IPS-20b (cell line): Measurements from ENCODE around the gene CDKAL1.

ENCODE experiments used
- H3K27ac ChIP-seq: one replicate; pipeline ENCODE4 v1.5.1; 2013; ENCODE audit warnings: low read length
- H3K27me3 ChIP-seq: 2 replicates; pipeline ENCODE4 v1.6.1; 2013; ENCODE audit warnings: mild to moderate bottlenecking, low read length, inconsistent platforms; ENCODE audit not compliant: insufficient read depth
- H3K36me3 ChIP-seq: 2 replicates; pipeline ENCODE4 v1.6.1; 2013; ENCODE audit warnings: low read depth, mild to moderate bottlenecking, inconsistent platforms, low read length, moderate library complexity; ENCODE audit not compliant: insufficient read depth
- H3K4me1 ChIP-seq: 2 replicates; pipeline ENCODE4 v1.6.1; 2013; ENCODE audit warnings: mild to moderate bottlenecking, control low read depth, inconsistent platforms, low read length, moderate library complexity; ENCODE audit not compliant: insufficient read depth
- H3K4me3 ChIP-seq: 2 replicates; pipeline ENCODE4 v1.5.1; 2013; ENCODE audit warnings: mild to moderate bottlenecking, low read length, inconsistent platforms
- H3K9ac ChIP-seq: 2 replicates; pipeline ENCODE4 v1.6.1; 2013; ENCODE audit warnings: low read depth, mild to moderate bottlenecking, inconsistent platforms, low read length, moderate library complexity
- H3K9me3 ChIP-seq: 2 replicates; pipeline ENCODE4 v1.6.1; 2013; ENCODE audit warnings: mild to moderate bottlenecking, low read depth, low read length, inconsistent platforms; ENCODE audit not compliant: insufficient read depth

The CDKAL1 gene

GRCh38 chr6:20924911-20925543, 390.8 kb downstream of the CDKAL1 start:
- no peak overlapping the region for H3K4me3 ChIP-seq
- H3K27me3 ChIP-seq, result no peaks in the 10 kb centered on the region
- H3K4me1 ChIP-seq, result no peaks in the 10 kb centered on the region
- H3K9me3 ChIP-seq, result no peaks in the 10 kb centered on the region
- H3K9ac ChIP-seq, result no peak overlapping the region
- H3K27ac ChIP-seq, result no peak overlapping the region
- H3K36me3 ChIP-seq, result no peaks in the 10 kb centered on the region

DNA sequence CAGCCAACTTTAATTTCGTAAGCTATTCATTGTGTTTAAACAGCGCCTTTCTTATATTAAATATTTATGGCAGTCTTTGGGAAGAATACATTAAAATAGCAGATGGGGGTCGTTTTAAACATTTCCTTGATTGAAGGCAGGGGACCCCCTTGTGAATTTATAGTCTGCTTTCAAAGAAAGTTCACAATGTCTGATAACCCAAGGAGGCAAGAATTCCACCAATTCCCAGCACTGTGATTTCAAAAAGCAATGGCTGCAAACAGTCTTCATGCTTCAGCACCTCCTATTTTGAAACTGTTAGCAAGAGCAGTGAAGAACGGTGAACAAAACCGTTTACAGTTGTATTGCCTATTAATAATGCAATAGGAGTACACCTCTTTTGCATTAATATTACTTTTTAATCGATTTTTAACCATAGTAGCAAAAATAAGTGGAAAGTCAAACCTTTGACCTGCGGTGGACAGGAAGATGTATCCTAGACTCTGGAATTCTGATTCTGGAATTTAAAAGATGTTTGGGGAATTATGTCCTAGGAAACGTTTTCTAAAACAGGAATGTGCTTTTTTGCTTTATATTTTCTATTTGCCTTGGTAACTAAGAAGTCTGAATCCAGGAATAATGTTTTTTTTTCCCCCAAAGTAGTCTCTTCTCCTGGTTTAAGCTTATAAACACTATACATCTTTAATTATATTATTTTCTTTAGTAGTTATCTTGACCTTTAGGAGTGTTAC, 393.0 kb downstream of the CDKAL1 start:
- Histone ChIP-seq H3K9me3 (no peaks in the 10 kb centered on the region), H3K4me3 (no peak overlapping the region), H3K27ac (no peak overlapping the region), H3K9ac (no peak overlapping the region), H3K27me3 (no peaks in the 10 kb centered on the region), H3K36me3 (no peaks in the 10 kb centered on the region), H3K4me1 (peaks cover 2% of the 10 kb centered on the region; the same call in 1 of the 2 replicates)

GRCh38 chr6:20929283-20929682, 395.0 kb downstream of the CDKAL1 start:
- Histone ChIP-seq H3K27ac (no peak overlapping the region), H3K4me1 (peaks cover 9% of the 10 kb centered on the region), H3K4me3 (no peak overlapping the region), H3K36me3 (no peaks in the 10 kb centered on the region), H3K9ac (no peak overlapping the region), H3K27me3 (no peaks in the 10 kb centered on the region), H3K9me3 (no peaks in the 10 kb centered on the region)

GRCh38 chr6:20931093-20931492, 396.8 kb downstream of the CDKAL1 start:
- Histone ChIP-seq H3K4me3 (no peak overlapping the region), H3K4me1 (peaks cover 9% of the 10 kb centered on the region), H3K9ac (no peak overlapping the region), H3K36me3 (no peaks in the 10 kb centered on the region), H3K27ac (no peak overlapping the region), H3K9me3 (no peaks in the 10 kb centered on the region), H3K27me3 (no peaks in the 10 kb centered on the region)

DNA sequence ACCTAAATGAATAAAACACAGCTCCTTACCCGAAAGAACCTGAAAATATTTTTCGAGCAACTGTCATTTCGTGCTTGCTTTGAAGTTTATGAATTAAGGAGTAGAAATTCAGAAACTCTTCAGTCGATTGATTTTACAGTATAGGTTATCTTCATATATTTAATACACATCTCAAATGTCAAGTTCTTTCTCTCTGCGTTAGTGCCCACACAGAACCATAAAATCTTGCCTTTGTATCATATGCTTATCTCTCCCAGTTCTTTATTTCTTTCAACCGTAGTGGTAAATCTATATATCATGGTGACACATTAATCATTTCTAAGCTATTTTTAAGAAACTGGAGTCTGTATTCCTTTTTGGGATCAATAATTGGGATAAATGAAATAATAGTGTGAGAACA, 397.5 kb downstream of the CDKAL1 start:
- H3K4me3 ChIP-seq, result no peak overlapping the region
- H3K27me3 ChIP-seq, result no peaks in the 10 kb centered on the region
- no peaks in the 10 kb centered on the region for H3K36me3 ChIP-seq
- H3K27ac ChIP-seq, result no peak overlapping the region
- H3K9me3 ChIP-seq, result no peaks in the 10 kb centered on the region
- H3K4me1 ChIP-seq, result peaks cover 9% of the 10 kb centered on the region
- H3K9ac ChIP-seq, result no peak overlapping the region

GRCh38 chr6:20932284-20932683, 398.0 kb downstream of the CDKAL1 start:
- Histone ChIP-seq H3K9me3 (no peaks in the 10 kb centered on the region), H3K4me3 (no peak overlapping the region), H3K27ac (no peak overlapping the region), H3K36me3 (no peaks in the 10 kb centered on the region), H3K27me3 (no peaks in the 10 kb centered on the region), H3K4me1 (peaks cover 9% of the 10 kb centered on the region), H3K9ac (no peak overlapping the region)

- Histone ChIP-seq H3K9me3 (no peaks in the 10 kb centered on the region), H3K27me3 (no peaks in the 10 kb centered on the region), H3K9ac (no peak overlapping the region), H3K4me1 (peaks cover 9% of the 10 kb centered on the region), H3K4me3 (no peak overlapping the region), H3K36me3 (no peaks in the 10 kb centered on the region), H3K27ac (no peak overlapping the region)
Measured at GRCh38 chr6:20933057-20933788, 399.0 kb downstream of the CDKAL1 start.

DNA sequence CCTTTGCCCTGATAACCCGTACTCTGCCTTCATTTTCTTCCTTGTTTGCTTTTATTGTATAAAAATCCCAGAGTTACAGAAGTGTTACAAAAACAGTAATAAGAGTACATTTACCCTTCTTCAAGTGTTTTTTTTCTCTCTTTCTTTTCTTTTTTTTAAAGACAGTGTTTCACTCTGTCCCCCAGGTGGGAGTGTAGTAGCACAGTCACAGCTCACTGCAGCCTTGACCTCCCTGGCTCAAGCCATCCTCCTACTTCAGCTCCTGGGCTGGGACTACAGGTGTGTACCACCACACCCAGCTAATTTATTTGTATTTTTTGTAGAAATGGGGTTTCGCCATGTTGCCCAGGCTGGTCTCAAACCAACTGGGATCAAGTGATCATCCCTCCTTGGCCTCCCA, 402.7 kb downstream of the CDKAL1 start:
- no peak overlapping the region for H3K9ac ChIP-seq
- H3K4me3 ChIP-seq, result no peak overlapping the region
- H3K4me1 ChIP-seq, result peaks cover 20% of the 10 kb centered on the region
- H3K27me3 ChIP-seq, result no peaks in the 10 kb centered on the region
- H3K36me3 ChIP-seq, result no peaks in the 10 kb centered on the region
- no peaks in the 10 kb centered on the region for H3K9me3 ChIP-seq
- no peak overlapping the region for H3K27ac ChIP-seq

GRCh38 chr6:20939161-20939775, 405.0 kb downstream of the CDKAL1 start:
- Histone ChIP-seq H3K9ac (no peak overlapping the region), H3K36me3 (no peaks in the 10 kb centered on the region)

GRCh38 chr6:20943040-20943627, 408.9 kb downstream of the CDKAL1 start:
- Histone ChIP-seq H3K9ac (no peak overlapping the region), H3K9me3 (peaks cover 7% of the 10 kb centered on the region), H3K4me3 (no peak overlapping the region), H3K27ac (no peak overlapping the region), H3K4me1 (peaks cover 10% of the 10 kb centered on the region; the same call in 1 of the 2 replicates), H3K27me3 (no peaks in the 10 kb centered on the region), H3K36me3 (no peaks in the 10 kb centered on the region)

More at GRCh38 chr6:20939161-20939775, 405.0 kb downstream of the CDKAL1 start:
- no peak overlapping the region for H3K27ac ChIP-seq
- no peaks in the 10 kb centered on the region for H3K27me3 ChIP-seq
- H3K4me3 ChIP-seq, result no peak overlapping the region; the same call in 1 of the 2 replicates
- peaks cover 7% of the 10 kb centered on the region for H3K9me3 ChIP-seq
- H3K4me1 ChIP-seq, result peaks cover 10% of the 10 kb centered on the region; the same call in 1 of the 2 replicates

GRCh38 chr6:20943922-20944321, 409.7 kb downstream of the CDKAL1 start:
- Histone ChIP-seq H3K9ac (no peak overlapping the region), H3K4me1 (peaks cover 8% of the 10 kb centered on the region; the same call in 1 of the 2 replicates)

More at GRCh38 chr6:20943922-20944321, 409.7 kb downstream of the CDKAL1 start:
- no peaks in the 10 kb centered on the region for H3K36me3 ChIP-seq
- H3K4me3 ChIP-seq, result no peak overlapping the region
- no peak overlapping the region for H3K27ac ChIP-seq
- H3K9me3 ChIP-seq, result peaks cover 7% of the 10 kb centered on the region
- H3K27me3 ChIP-seq, result no peaks in the 10 kb centered on the region
